ENCODE measurements around the gene BCL2A1.

The BCL2A1 gene

DNA sequence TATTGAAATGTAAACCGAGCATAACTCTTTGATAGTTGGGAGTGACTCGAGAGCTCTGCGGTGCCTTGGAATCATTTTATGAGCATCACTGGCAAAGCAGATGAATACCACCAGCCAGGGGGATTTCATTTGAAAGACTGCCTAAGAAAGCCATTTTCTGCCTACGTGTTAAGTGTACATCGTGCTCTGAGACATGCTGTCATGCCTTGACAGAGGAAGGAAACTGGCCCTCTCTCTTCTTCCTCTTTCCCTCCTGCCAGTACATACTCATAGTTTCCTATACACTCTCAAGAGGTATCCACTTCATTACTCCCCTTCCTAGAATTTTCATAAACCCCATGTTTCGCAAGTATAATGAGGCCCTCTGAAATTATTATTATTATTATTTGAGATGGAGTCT lies 8.8 kb downstream of the BCL2A1 start:
- Histone ChIP-seq H4K5ac (ENCODE audit: low read length) (no peak overlapping the region), H3K18ac (ENCODE audit: low read length) (no peak overlapping the region), H3K4me1 (ENCODE audit: control insufficient read depth, low read depth, low read length) (no peaks in the 10 kb centered on the region), H3K23ac (ENCODE audit: low read length) (no peak overlapping the region), H2BK15ac (replicated peaks; ENCODE audit: low read depth) (no peak overlapping the region), H3K9ac (ENCODE audit: low read length) (no peak overlapping the region), H3K4me2 (ENCODE audit: low read length) (no peak overlapping the region), H3K56ac (ENCODE audit: low read length) (no peak overlapping the region), H2BK120ac (ENCODE audit: low read depth, low read length) (no peak overlapping the region), H3K36me3 (ENCODE audit: control insufficient read depth, insufficient read depth, low read length) (no peaks in the 10 kb centered on the region), H2AK5ac (ENCODE audit: low read length) (no peak overlapping the region), H3K27me3 (ENCODE audit: insufficient read depth, low read length, poor library complexity) (no peaks in the 10 kb centered on the region), H3K79me2 (ENCODE audit: control insufficient read depth, insufficient read depth, low read length) (no peaks in the 10 kb centered on the region), H3K79me1 (ENCODE audit: low read length) (no peaks in the 10 kb centered on the region), H3K4ac (ENCODE audit: low read depth, low read length) (no peak overlapping the region), H3K27ac (ENCODE audit: low read depth, low read length) (no peak overlapping the region), H3K4me3 (ENCODE audit: low read length) (no peak overlapping the region), H2BK5ac (ENCODE audit: low read length) (no peak overlapping the region), H4K8ac (ENCODE audit: low read depth, low read length) (no peak overlapping the region)
- WGBS (ENCODE audit: extremely low coverage, insufficient coverage, low lambda C conversion rate), result no CpG with 5 or more reads among the region's 6 CpGs
- DNase-seq, result no peak

DNA sequence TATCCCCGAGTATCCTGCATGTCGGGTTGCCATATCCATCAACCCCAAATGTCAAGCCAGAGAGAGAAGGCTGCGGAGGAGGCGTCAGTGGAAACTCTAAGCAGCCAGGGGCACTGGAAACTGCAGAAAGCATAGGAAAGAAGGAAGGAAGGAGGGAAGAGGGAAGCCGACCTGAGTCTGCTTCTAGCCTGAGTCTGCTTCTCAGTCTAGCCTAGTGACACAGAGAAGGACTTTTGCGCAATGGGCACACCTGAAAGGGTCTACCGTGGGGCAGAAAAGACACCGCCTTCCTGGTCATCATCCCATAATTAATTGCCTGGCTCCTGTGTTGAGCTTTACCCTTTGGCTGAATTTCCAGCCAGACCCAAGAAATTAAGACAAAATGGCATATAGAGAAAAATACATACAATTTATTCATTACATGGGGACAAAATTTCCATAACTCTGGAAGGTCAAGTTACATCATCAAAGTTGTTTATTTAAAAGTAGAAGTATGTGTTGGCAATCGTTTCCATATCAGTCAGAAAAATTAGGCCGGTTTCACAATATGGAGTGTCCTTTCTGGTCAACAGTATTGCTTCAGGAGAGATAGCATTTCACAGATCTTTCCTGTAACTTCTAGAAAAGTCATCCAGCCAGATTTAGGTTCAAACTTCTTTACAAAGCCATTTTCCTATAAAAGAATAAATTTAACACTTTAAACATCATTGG lies 10.3 kb downstream of the BCL2A1 start:
- Histone ChIP-seq H3K4ac (ENCODE audit: low read depth, low read length) (no peak overlapping the region), H3K23ac (ENCODE audit: low read length) (no peak overlapping the region), H3K27ac (ENCODE audit: low read depth, low read length) (no peak overlapping the region), H3K56ac (ENCODE audit: low read length) (no peak overlapping the region), H4K5ac (ENCODE audit: low read length) (no peak overlapping the region), H3K4me1 (ENCODE audit: control insufficient read depth, low read depth, low read length) (no peaks in the 10 kb centered on the region), H3K4me2 (ENCODE audit: low read length) (no peak overlapping the region), H3K79me2 (ENCODE audit: control insufficient read depth, insufficient read depth, low read length) (no peaks in the 10 kb centered on the region), H4K8ac (ENCODE audit: low read depth, low read length) (no peak overlapping the region), H3K4me3 (ENCODE audit: low read length) (no peak overlapping the region), H3K18ac (ENCODE audit: low read length) (no peak overlapping the region), H3K9ac (ENCODE audit: low read length) (no peak overlapping the region), H2BK5ac (ENCODE audit: low read length) (no peak overlapping the region), H2AK5ac (ENCODE audit: low read length) (no peak overlapping the region), H3K36me3 (ENCODE audit: control insufficient read depth, insufficient read depth, low read length) (no peaks in the 10 kb centered on the region), H2BK120ac (ENCODE audit: low read depth, low read length) (no peak overlapping the region), H3K79me1 (ENCODE audit: low read length) (no peaks in the 10 kb centered on the region), H2BK15ac (replicated peaks; ENCODE audit: low read depth) (no peak overlapping the region), H3K27me3 (ENCODE audit: insufficient read depth, low read length, poor library complexity) (no peaks in the 10 kb centered on the region)
- WGBS (ENCODE audit: extremely low coverage, insufficient coverage, low lambda C conversion rate), result no CpG with 5 or more reads among the region's 10 CpGs
- no peak for DNase-seq

DNA sequence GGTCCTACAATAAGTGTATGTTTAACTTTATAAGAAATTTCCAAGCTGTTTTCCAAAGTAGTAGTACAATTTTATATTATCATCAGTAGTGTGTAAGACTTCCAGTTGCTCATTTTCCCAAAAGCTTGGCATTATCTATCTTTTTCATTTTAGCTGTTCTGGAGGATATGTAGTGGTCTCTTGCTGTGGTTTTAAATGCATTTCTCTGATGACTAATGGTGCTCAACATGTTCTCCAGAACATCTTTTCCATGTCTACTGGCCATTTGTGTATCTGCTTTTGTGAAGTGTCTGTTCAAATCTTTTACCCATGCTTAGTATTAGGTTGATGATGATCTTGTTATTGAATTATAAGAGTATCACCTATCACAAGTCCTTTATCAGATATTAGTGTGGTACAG lies 13.3 kb downstream of the BCL2A1 start:
- H3K79me1 ChIP-seq (ENCODE audit: low read length), result no peaks in the 10 kb centered on the region
- no peaks in the 10 kb centered on the region for H3K27me3 ChIP-seq (ENCODE audit: insufficient read depth, low read length, poor library complexity)
- no peak overlapping the region for H3K23ac ChIP-seq (ENCODE audit: low read length)
- H2AK5ac ChIP-seq (ENCODE audit: low read length), result no peak overlapping the region
- no peak overlapping the region for H2BK120ac ChIP-seq (ENCODE audit: low read depth, low read length)
- H3K79me2 ChIP-seq (ENCODE audit: control insufficient read depth, insufficient read depth, low read length), result no peaks in the 10 kb centered on the region
- no peak overlapping the region for H3K9ac ChIP-seq (ENCODE audit: low read length)
- no peak overlapping the region for H2BK15ac ChIP-seq (replicated peaks; ENCODE audit: low read depth)
- no peak overlapping the region for H3K27ac ChIP-seq (ENCODE audit: low read depth, low read length)
- no peak overlapping the region for H4K5ac ChIP-seq (ENCODE audit: low read length)
- no peak overlapping the region for H3K56ac ChIP-seq (ENCODE audit: low read length)
- no peak overlapping the region for H3K4me2 ChIP-seq (ENCODE audit: low read length)
- H3K4me3 ChIP-seq (ENCODE audit: low read length), result no peak overlapping the region
- no peaks in the 10 kb centered on the region for H3K36me3 ChIP-seq (ENCODE audit: control insufficient read depth, insufficient read depth, low read length)
- DNase-seq, result no peak
- H3K4me1 ChIP-seq (ENCODE audit: control insufficient read depth, low read depth, low read length), result no peaks in the 10 kb centered on the region
- no peak overlapping the region for H3K18ac ChIP-seq (ENCODE audit: low read length)
- no peak overlapping the region for H3K4ac ChIP-seq (ENCODE audit: low read depth, low read length)
- no peak overlapping the region for H2BK5ac ChIP-seq (ENCODE audit: low read length)
- H4K8ac ChIP-seq (ENCODE audit: low read depth, low read length), result no peak overlapping the region

DNA sequence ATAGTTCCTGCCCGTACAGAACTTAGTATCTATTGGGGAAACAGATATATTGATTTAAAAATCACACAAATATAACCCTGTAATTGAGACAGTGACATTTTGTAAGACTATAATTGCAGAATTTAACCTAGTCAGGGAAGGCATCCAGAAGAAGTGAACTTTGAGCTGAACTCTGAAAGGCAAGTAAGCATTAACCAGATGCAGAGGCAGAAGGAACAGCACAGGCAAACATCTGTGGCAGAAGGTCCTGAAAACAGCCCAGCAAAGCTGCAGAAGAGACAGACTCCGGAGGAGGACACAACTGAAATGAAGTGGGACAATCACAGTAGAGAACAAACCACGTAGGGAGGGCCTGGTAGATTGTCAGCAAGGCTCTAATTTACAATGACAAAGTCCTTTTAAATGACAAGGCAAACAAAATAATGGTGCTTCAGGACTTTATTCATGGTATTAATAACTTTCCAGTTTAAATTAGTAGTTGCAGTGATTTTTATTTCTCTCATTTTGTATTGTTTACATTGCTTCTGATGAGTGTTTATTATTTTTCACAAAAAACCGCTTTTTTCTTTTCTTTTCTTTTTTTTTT lies 14.5 kb downstream of the BCL2A1 start:
- Histone ChIP-seq H3K79me2 (ENCODE audit: control insufficient read depth, insufficient read depth, low read length) (no peaks in the 10 kb centered on the region), H2BK15ac (replicated peaks; ENCODE audit: low read depth) (no peak overlapping the region), H3K56ac (ENCODE audit: low read length) (no peak overlapping the region), H3K9ac (ENCODE audit: low read length) (no peak overlapping the region), H2AK5ac (ENCODE audit: low read length) (no peak overlapping the region), H3K18ac (ENCODE audit: low read length) (no peak overlapping the region), H3K79me1 (ENCODE audit: low read length) (no peaks in the 10 kb centered on the region), H3K27ac (ENCODE audit: low read depth, low read length) (no peak overlapping the region), H4K8ac (ENCODE audit: low read depth, low read length) (no peak overlapping the region), H2BK120ac (ENCODE audit: low read depth, low read length) (no peak overlapping the region), H2BK5ac (ENCODE audit: low read length) (no peak overlapping the region), H4K5ac (ENCODE audit: low read length) (no peak overlapping the region), H3K4me3 (ENCODE audit: low read length) (no peak overlapping the region), H3K4me1 (ENCODE audit: control insufficient read depth, low read depth, low read length) (no peaks in the 10 kb centered on the region), H3K27me3 (ENCODE audit: insufficient read depth, low read length, poor library complexity) (no peaks in the 10 kb centered on the region), H3K4me2 (ENCODE audit: low read length) (no peak overlapping the region), H3K23ac (ENCODE audit: low read length) (no peak overlapping the region), H3K36me3 (ENCODE audit: control insufficient read depth, insufficient read depth, low read length) (no peaks in the 10 kb centered on the region), H3K4ac (ENCODE audit: low read depth, low read length) (no peak overlapping the region)
- no CpG with 5 or more reads among the region's 4 CpGs for WGBS (ENCODE audit: extremely low coverage, insufficient coverage, low lambda C conversion rate)
- no peak for DNase-seq

DNA sequence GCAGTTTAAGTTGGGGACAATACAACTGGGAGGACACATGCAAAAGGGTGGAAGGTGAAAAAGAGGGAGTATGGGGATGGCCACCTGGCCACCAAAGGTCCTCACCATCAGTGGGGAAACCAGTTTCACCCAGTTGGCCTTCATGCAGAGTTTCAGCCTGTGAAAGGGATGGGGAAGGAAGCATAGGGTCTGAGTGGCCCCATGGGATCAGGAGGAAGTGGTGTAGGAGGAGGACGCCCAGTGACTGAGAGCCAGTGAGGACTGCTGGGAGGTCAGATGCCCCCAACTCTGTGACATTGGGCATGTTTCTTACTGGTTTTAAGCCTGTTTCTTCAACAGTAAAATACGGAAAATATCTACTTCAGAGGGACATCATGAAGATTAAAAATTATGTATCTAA lies 16.3 kb downstream of the BCL2A1 start:
- Histone ChIP-seq H2BK5ac (ENCODE audit: low read length) (no peak overlapping the region), H3K18ac (ENCODE audit: low read length) (no peak overlapping the region), H3K79me1 (ENCODE audit: low read length) (no peaks in the 10 kb centered on the region), H2BK120ac (ENCODE audit: low read depth, low read length) (no peak overlapping the region), H3K27ac (ENCODE audit: low read depth, low read length) (no peak overlapping the region), H3K4me3 (ENCODE audit: low read length) (no peak overlapping the region), H3K79me2 (ENCODE audit: control insufficient read depth, insufficient read depth, low read length) (no peaks in the 10 kb centered on the region), H3K4ac (ENCODE audit: low read depth, low read length) (no peak overlapping the region), H4K8ac (ENCODE audit: low read depth, low read length) (no peak overlapping the region), H2AK5ac (ENCODE audit: low read length) (no peak overlapping the region), H2BK15ac (replicated peaks; ENCODE audit: low read depth) (no peak overlapping the region), H3K9ac (ENCODE audit: low read length) (no peak overlapping the region), H3K56ac (ENCODE audit: low read length) (no peak overlapping the region), H3K27me3 (ENCODE audit: insufficient read depth, low read length, poor library complexity) (no peaks in the 10 kb centered on the region), H4K5ac (ENCODE audit: low read length) (no peak overlapping the region), H3K23ac (ENCODE audit: low read length) (no peak overlapping the region), H3K4me1 (ENCODE audit: control insufficient read depth, low read depth, low read length) (no peaks in the 10 kb centered on the region), H3K36me3 (ENCODE audit: control insufficient read depth, insufficient read depth, low read length) (no peaks in the 10 kb centered on the region), H3K4me2 (ENCODE audit: low read length) (no peak overlapping the region)
- DNase-seq, result no peak
- WGBS (ENCODE audit: extremely low coverage, insufficient coverage, low lambda C conversion rate), result no CpG with 5 or more reads among the region's 2 CpGs

DNA sequence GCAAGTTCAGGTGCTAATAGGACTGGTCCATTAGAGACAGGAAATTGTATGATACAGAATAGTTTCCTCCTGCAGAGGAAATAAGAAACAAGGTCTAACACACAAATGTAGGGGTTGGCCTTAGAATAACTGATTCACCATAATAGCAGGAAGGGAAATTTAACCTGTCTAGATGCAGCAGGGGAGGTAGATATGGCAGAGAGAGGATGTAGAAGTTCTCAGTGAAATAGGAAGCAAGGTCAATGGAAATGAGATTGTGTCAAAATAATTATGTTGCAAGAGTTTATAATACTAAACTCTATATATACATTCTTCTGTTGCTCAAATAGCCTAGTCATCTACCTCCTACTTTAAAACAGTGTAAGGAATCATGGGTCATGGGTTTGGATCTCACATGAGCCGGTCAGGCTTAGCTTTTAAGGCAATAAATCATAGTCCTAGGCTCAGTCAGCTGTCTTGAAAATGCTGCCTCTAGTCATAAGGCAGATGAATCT lies 17.0 kb downstream of the BCL2A1 start:
- Histone ChIP-seq H3K27me3 (ENCODE audit: insufficient read depth, low read length, poor library complexity) (no peaks in the 10 kb centered on the region), H3K4me1 (ENCODE audit: control insufficient read depth, low read depth, low read length) (no peaks in the 10 kb centered on the region), H3K36me3 (ENCODE audit: control insufficient read depth, insufficient read depth, low read length) (no peaks in the 10 kb centered on the region), H4K8ac (ENCODE audit: low read depth, low read length) (no peak overlapping the region), H3K56ac (ENCODE audit: low read length) (no peak overlapping the region), H3K79me2 (ENCODE audit: control insufficient read depth, insufficient read depth, low read length) (no peaks in the 10 kb centered on the region), H3K27ac (ENCODE audit: low read depth, low read length) (no peak overlapping the region), H2BK15ac (replicated peaks; ENCODE audit: low read depth) (no peak overlapping the region), H2BK120ac (ENCODE audit: low read depth, low read length) (no peak overlapping the region), H3K79me1 (ENCODE audit: low read length) (no peaks in the 10 kb centered on the region), H2BK5ac (ENCODE audit: low read length) (no peak overlapping the region), H3K23ac (ENCODE audit: low read length) (no peak overlapping the region), H3K4ac (ENCODE audit: low read depth, low read length) (no peak overlapping the region), H3K4me3 (ENCODE audit: low read length) (no peak overlapping the region), H4K5ac (ENCODE audit: low read length) (no peak overlapping the region), H3K4me2 (ENCODE audit: low read length) (no peak overlapping the region), H2AK5ac (ENCODE audit: low read length) (no peak overlapping the region), H3K18ac (ENCODE audit: low read length) (no peak overlapping the region), H3K9ac (ENCODE audit: low read length) (no peak overlapping the region)
- WGBS (ENCODE audit: extremely low coverage, insufficient coverage, low lambda C conversion rate), result no CpG with 5 or more reads among the region's 1 CpG
- DNase-seq, result no peak
